GM06990 (cell line): Measurements from ENCODE around the gene SLC52A3.

Source experiments
- DNase-seq: peaks from one replicate; pipeline ENCODE4 v3.0.0-alpha.2; 2011; ENCODE audit not compliant: insufficient read length; ENCODE audit errors: extremely low read depth
- H3K27me3 ChIP-seq: replicated peaks from 2 replicates; pipeline ENCODE4 v1.6.0; 2011; ENCODE audit warnings: low read length; ENCODE audit not compliant: control insufficient read depth, insufficient read depth
- H3K36me3 ChIP-seq: 2 replicates; pipeline ENCODE4 v1.5.1; 2011; ENCODE audit warnings: low read length; ENCODE audit not compliant: control insufficient read depth, insufficient read depth
- H3K4me3 ChIP-seq: replicated peaks from 2 replicates; pipeline ENCODE4 v1.5.1; 2011; ENCODE audit warnings: low read depth, mild to moderate bottlenecking, control low read depth, low read length
- CTCF ChIP-seq: IDR thresholded peaks from 2 replicates; pipeline ENCODE4 v1.5.1; 2011; ENCODE audit warnings: low read length, control low read depth, mild to moderate bottlenecking, inconsistent platforms; ENCODE audit not compliant: insufficient read depth, poor library complexity, severe bottlenecking

Gene SLC52A3

GRCh38 chr20:787825-788224, 19.5 kb upstream of the SLC52A3 start:
- no peak for TF ChIP-seq CTCF
- Histone ChIP-seq H3K36me3 (no peaks in the 10 kb centered on the region), H3K27me3 (no peaks in the 10 kb centered on the region), H3K4me3 (no peak overlapping the region)
- DNase-seq, result no peak

- Histone ChIP-seq H3K27me3 (no peaks in the 10 kb centered on the region), H3K4me3 (no peak overlapping the region), H3K36me3 (no peaks in the 10 kb centered on the region)
- TF ChIP-seq CTCF, result no peak
- DNase-seq, result no peak
Observed at GRCh38 chr20:779771-780170, 11.5 kb upstream of the SLC52A3 start.

- H3K27me3 ChIP-seq, result no peaks in the 10 kb centered on the region; the same call in 1 of the 2 replicates
- TF ChIP-seq CTCF, result no peak
- H3K4me3 ChIP-seq, result no peak overlapping the region
- no peak for DNase-seq
- no peaks in the 10 kb centered on the region for H3K36me3 ChIP-seq
Observed at GRCh38 chr20:776165-776564, 7.9 kb upstream of the SLC52A3 start.

GRCh38 chr20:775679-776135, 7.4 kb upstream of the SLC52A3 start:
- Histone ChIP-seq H3K27me3 (no peaks in the 10 kb centered on the region; the same call in 1 of the 2 replicates), H3K36me3 (no peaks in the 10 kb centered on the region), H3K4me3 (no peak overlapping the region)
- no peak for TF ChIP-seq CTCF
- no peak for DNase-seq

- H3K4me3 ChIP-seq, result no peak overlapping the region
- no peaks in the 10 kb centered on the region; the same call in 1 of the 2 replicates for H3K27me3 ChIP-seq
- no peak for TF ChIP-seq CTCF
- no peak for DNase-seq
- H3K36me3 ChIP-seq, result no peaks in the 10 kb centered on the region
Observed at GRCh38 chr20:774660-775057, 6.4 kb upstream of the SLC52A3 start.

- H3K27me3 ChIP-seq, result no peaks in the 10 kb centered on the region; the same call in 1 of the 2 replicates
- TF ChIP-seq CTCF, result no peak
- H3K4me3 ChIP-seq, result no peak overlapping the region
- no peak for DNase-seq
- H3K36me3 ChIP-seq, result no peaks in the 10 kb centered on the region
Observed at GRCh38 chr20:774016-774659, 5.8 kb upstream of the SLC52A3 start.
